Right lobe of liver (tissue), 4 donors: ENCODE measurements around the gene OR12D1.

Experiments used
- CTCF ChIP-seq, 4 donors: fragments of 200-600 bp in 3 of 4; fragments of 450-650 bp in 1 of 4; IDR thresholded peaks; one replicate each; pipeline versions ENCODE4 v1.5.1 to v1.8.0; 2016 to 2022; ENCODE audit warnings: antibody characterized with exemption in 4 of 4, mild to moderate bottlenecking in 2 of 4
- POLR2A ChIP-seq: fragments of 450-650 bp; IDR thresholded peaks from one replicate; pipeline ENCODE4 v1.6.1; 2017; ENCODE audit warnings: antibody characterized with exemption, mild to moderate bottlenecking
- donor health status: DM: no; HTN: no; CAD: no.
- donor health status: DM: no; HTN: no; CAD: no.
- donor health status: DM: no; HTN: yes; CAD: no.

- no peak for TF ChIP-seq CTCF (IDR thresholded peaks at IDR 0.05)
- no peak for TF ChIP-seq POLR2A
Measured at GRCh38 chr6:29426654-29427053, 11.9 kb downstream of the OR12D1 start.
